ENCODE data around the gene CCDC179.

- no peak for TF ChIP-seq CTCF (IDR thresholded peaks at IDR 0.05; ENCODE audit: low read depth, low read length)
- TF ChIP-seq POLR2A (IDR thresholded peaks at IDR 0.05; ENCODE audit: extremely low read depth, insufficient read length): no peak
- no peak for TF ChIP-seq MAX (IDR thresholded peaks at IDR 0.05; ENCODE audit: low read depth, low read length)
- TF ChIP-seq MYC (IDR thresholded peaks at IDR 0.05; ENCODE audit: low read depth, low read length): no peak
Observed at GRCh38 chr11:22860241-22860640, at the start of gene CCDC179.

Data from NB4 (cell line).